ENCODE measurements around the gene SEPTIN1. TPM values are rescaled to one million over a fixed set of nuclear protein-coding genes. Genes with fewer than 3 reads are reported as not detected.
"Not testable (repeated sequence)": the region's sequence is repeated elsewhere in the genome, so short reads cannot be mapped to it uniquely, and the experiment has no call there.

The SEPTIN1 gene
- total RNA-seq, 5 donors from 2014 or later (not counting 1 experiment from before 2014, with no cell fraction given), result 191 to 259 (median 229) TPM

DNA sequence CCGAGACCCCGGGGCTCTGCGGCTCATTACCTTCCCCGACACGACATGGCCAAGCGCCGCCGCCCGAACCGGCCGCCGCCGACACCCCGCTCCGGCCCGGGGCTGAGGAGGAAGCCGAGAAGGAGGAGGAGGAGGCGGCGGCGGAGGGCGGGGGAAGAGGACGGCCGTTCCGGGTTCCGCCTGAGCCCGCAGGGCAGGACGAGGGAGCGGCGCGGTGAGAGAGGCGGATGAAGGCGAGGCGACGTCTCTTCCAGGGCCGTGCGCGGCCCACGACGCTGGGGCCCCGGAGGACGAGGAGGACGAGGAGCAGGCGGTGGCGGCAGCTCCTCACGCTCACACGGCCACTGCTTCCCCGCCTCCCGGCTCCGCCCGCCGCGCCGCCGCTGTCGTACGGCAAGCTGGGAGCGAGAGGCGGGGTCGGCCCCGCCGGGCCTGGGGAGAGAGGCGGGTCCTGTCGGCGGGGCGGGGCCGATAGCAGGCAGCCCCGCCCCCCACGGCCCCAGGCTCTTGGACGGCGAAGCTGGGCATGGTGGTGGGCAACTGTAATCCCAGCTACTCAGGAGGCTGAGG is 47.2 kb downstream of the SEPTIN1 start:
- not testable (repeated sequence) for H3K27me3 ChIP-seq (replicated peaks in 1 of 2; ENCODE audit: control insufficient read depth in 2 of 2, extremely low read depth in 1 of 2, insufficient read depth in 2 of 2, low read length in 1 of 2); H3K9me3 ChIP-seq; H3K36me3 ChIP-seq (ENCODE audit: control insufficient read depth in 2 of 2, extremely low read depth in 1 of 2, insufficient read depth in 1 of 2, low read length in 1 of 2); H3K27me3 Mint-ChIP-seq; H3K4me1 ChIP-seq (ENCODE audit: control insufficient read depth in 1 of 2, extremely low read depth in 1 of 2, insufficient read depth in 2 of 2, low read length in 2 of 2); H3K9me3 Mint-ChIP-seq; H3K36me3 Mint-ChIP-seq
- ATAC-seq (replicated peaks in 1 of 4), result peak; percentile 77 to 80 (median 78)
- POLR2A ChIA-PET, result interaction anchor here in 1 of 2 donors (0.7 kb wide), 1 partner anchor 83 kb away, joined by 3 read pairs; no protein-coding TSS in a partner anchor
- Mint-ChIP-seq H3K27ac (peak overlapping the region; percentile 86 to 87), H3K4me3 (peak overlapping the region; percentile 83 to 92 (median 91)), H3K4me1 (peaks cover 24 to 36% (median 27%) of the 10 kb centered on the region in 3 donors)
- peak overlapping the region; percentile 54 to 58 for H3K4me3 ChIP-seq (ENCODE audit: control insufficient read depth in 1 of 2, extremely low read depth in 1 of 2, low read length in 1 of 2)
- CTCF ChIA-PET, result interaction anchor here (0.6 to 1.4 kb wide), 4 partner anchors 36 to 545 kb away, joined by 3 to 4 read pairs (median 3); partner anchors contain the start of gene DCTPP1 (in 1 of the 2)
- H3K27ac ChIP-seq (ENCODE audit: low read length), result peak overlapping the region; percentile 63
- DNase-seq, result peak; percentile 64 to 88 (median 78)
- WGBS (ENCODE audit: insufficient coverage), result 2% methylated on average over 69 of the region's 70 CpGs

- POLR2A ChIA-PET; H3K27ac ChIP-seq (ENCODE audit: low read length): not testable (repeated sequence)
- CTCF ChIA-PET, result interaction anchor here (0.6 to 1.4 kb wide), 3 partner anchors 36 to 325 kb away, joined by 3 to 4 read pairs (median 3); partner anchors contain the start of gene DCTPP1 (in 1 of the 2)
These were observed 47.8 kb downstream of the SEPTIN1 start for GRCh38 chr16:30334473-30334989.

More at GRCh38 chr16:30334473-30334989, 47.8 kb downstream of the SEPTIN1 start:
- peak; percentile 89 to 93 (median 93) for ATAC-seq (replicated peaks in 1 of 4)
- not testable (repeated sequence) for H3K27me3 Mint-ChIP-seq; H3K9me3 ChIP-seq; H3K9me3 Mint-ChIP-seq; H3K36me3 Mint-ChIP-seq; H3K27me3 ChIP-seq (replicated peaks in 1 of 2; ENCODE audit: control insufficient read depth in 2 of 2, extremely low read depth in 1 of 2, insufficient read depth in 2 of 2, low read length in 1 of 2); H3K4me1 ChIP-seq (ENCODE audit: control insufficient read depth in 1 of 2, extremely low read depth in 1 of 2, insufficient read depth in 2 of 2, low read length in 2 of 2); H3K36me3 ChIP-seq (ENCODE audit: control insufficient read depth in 2 of 2, extremely low read depth in 1 of 2, insufficient read depth in 1 of 2, low read length in 1 of 2)
- WGBS (ENCODE audit: insufficient coverage), result no CpG with 5 or more reads among the region's 33 CpGs
- H3K4me1 Mint-ChIP-seq, result peaks cover 25 to 40% (median 28%) of the 10 kb centered on the region in 3 donors
- H3K4me3 Mint-ChIP-seq, result peak overlapping the region; percentile 91 to 97 (median 92)
- H3K4me3 ChIP-seq (ENCODE audit: control insufficient read depth in 1 of 2, extremely low read depth in 1 of 2, low read length in 1 of 2), result peak overlapping the region in 1 of 2 donors; percentile 58
- DNase-seq, result peak; percentile 66 to 89 (median 81)
- peak overlapping the region; percentile 90 to 93 for H3K27ac Mint-ChIP-seq

Other genes with a start within 250 kb of the SEPTIN1 start
- 1,000 to 10,000 TPM in 2 of 5 donors, 100 to 1,000 TPM in 3; 708 to 1,286 (median 987) TPM for gene CORO1A, start 199.0 kb downstream of the SEPTIN1 start, total RNA-seq
- 100 to 1,000 TPM in 3 of 5 donors, 10 to 100 TPM in 2; 47.0 to 115 (median 100) TPM for gene BOLA2B, start 188.9 kb downstream of the SEPTIN1 start, total RNA-seq
- gene SLX1A, start 188.7 kb downstream of the SEPTIN1 start, total RNA-seq, result 100 to 1,000 TPM in 2 of 5 donors, 10 to 100 TPM in 3; 31.6 to 114 (median 86.4) TPM
- gene SULT1A3, start 183.3 kb downstream of the SEPTIN1 start, total RNA-seq, result 10 to 100 TPM; 25.8 to 42.6 (median 30.8) TPM
- gene NPIPB13, start 134.1 kb downstream of the SEPTIN1 start, total RNA-seq, result 10 to 100 TPM; 15.7 to 43.6 (median 29.2) TPM
- gene CD2BP2, start 27.3 kb downstream of the SEPTIN1 start, total RNA-seq, result 10 to 100 TPM; 38.9 to 80.3 (median 73.3) TPM
- 10 to 100 TPM; 24.0 to 60.1 (median 52.5) TPM for gene TBC1D10B, start 12.1 kb downstream of the SEPTIN1 start, total RNA-seq
- gene MYL11, start 7.8 kb downstream of the SEPTIN1 start, total RNA-seq, result 1 to 10 TPM in 2 of 5 donors, under 1 TPM in 1, not detected in 2; 0.91 to 1.3 (median 1.1) TPM
- 10 to 100 TPM in 3 of 5 donors, 1 to 10 TPM in 2; 7.3 to 17.5 (median 16.4) TPM for gene ZNF48, start 12.9 kb upstream of the SEPTIN1 start, total RNA-seq
- gene ZNF771, start 25.0 kb upstream of the SEPTIN1 start, total RNA-seq, result 1 to 10 TPM; 1.3 to 6.6 (median 6.2) TPM
- 10 to 100 TPM; 11.2 to 30.6 (median 24.7) TPM for gene DCTPP1, start 47.5 kb upstream of the SEPTIN1 start, total RNA-seq
- gene SEPHS2, start 63.3 kb upstream of the SEPTIN1 start, total RNA-seq, result 10 to 100 TPM; 21.3 to 50.2 (median 47.8) TPM
- gene ITGAL, start 90.2 kb upstream of the SEPTIN1 start, total RNA-seq, result 100 to 1,000 TPM; 322 to 640 (median 518) TPM
- gene ZNF768, start 144.0 kb upstream of the SEPTIN1 start, total RNA-seq, result 1 to 10 TPM; 5.0 to 8.3 (median 7.2) TPM
- gene ZNF747, start 152.3 kb upstream of the SEPTIN1 start, total RNA-seq, result 10 to 100 TPM in 3 of 5 donors, 1 to 10 TPM in 2; 6.8 to 17.4 (median 14.2) TPM
- gene ZNF764, start 175.8 kb upstream of the SEPTIN1 start, total RNA-seq, result 10 to 100 TPM; 14.9 to 33.9 (median 27.3) TPM
- 10 to 100 TPM; 11.9 to 25.9 (median 20.7) TPM for gene ZNF688, start 189.2 kb upstream of the SEPTIN1 start, total RNA-seq
- gene ZNF785, start 203.1 kb upstream of the SEPTIN1 start, total RNA-seq, result 10 to 100 TPM; 11.7 to 30.9 (median 26.6) TPM
- gene ZNF689, start 227.8 kb upstream of the SEPTIN1 start, total RNA-seq, result 10 to 100 TPM; 11.0 to 13.7 (median 12.4) TPM

Data from T-cell (primary cell).